Mucosa of descending colon (tissue), 3 donors: ENCODE results near the gene SMIM12. TPM values are rescaled to one million over a fixed set of nuclear protein-coding genes. Genes with fewer than 3 reads are reported as not detected.

Experiments used
- ATAC-seq: fragments of 200-7000 bp; cut with Tn5 transposase; one replicate; pipeline ENCODE4 v1.9.1; 2020; ENCODE audit warnings: mild to moderate bottlenecking, moderate library complexity
- DNase-seq, 3 donors: peaks; one replicate each; pipeline ENCODE4 v3.0.0-alpha.2; 2020
- H3K36me3 ChIP-seq: fragments of 200-600 bp; one replicate; pipeline ENCODE4 v1.8.0; 2021; ENCODE audit warnings: low read depth, mild to moderate bottlenecking
- H3K4me1 ChIP-seq: fragments of 200-600 bp; one replicate; pipeline ENCODE4 v1.8.0; 2021; ENCODE audit warnings: low read depth, mild to moderate bottlenecking
- H3K4me3 ChIP-seq: fragments of 200-600 bp; one replicate; pipeline ENCODE4 v1.8.0; 2021; ENCODE audit warnings: mild to moderate bottlenecking
- H3K9me3 ChIP-seq: fragments of 200-600 bp; one replicate; pipeline ENCODE4 v1.8.0; 2021; ENCODE audit warnings: mild to moderate bottlenecking
- CTCF ChIP-seq: fragments of 200-600 bp; IDR thresholded peaks from one replicate; pipeline ENCODE4 v1.8.0; 2022; ENCODE audit warnings: antibody characterized with exemption, mild to moderate bottlenecking
- intact Hi-C, 2 donors: fragments of 100-400 bp; cut with DNase I in 1 of 2; cut with micrococcal nuclease in 1 of 2; formaldehyde crosslinking; loops; one replicate each; pipeline versions ENCODE4 v1.11.0 to v1.11.1; 2022; cut with DNase I, micrococcal nuclease
- total RNA-seq, 3 donors: library from RNA; stranded (reverse); fragmentation: NEBNext Ultra II Directional in 2 of 3; extraction: Animal tissue kit (Norgen Biotek cat#: 25700) in 2 of 3; gene quantifications; one replicate each; pipeline versions ENCODE4 v1.2.1 to v1.2.4, GENCODE V29; 2021 to 2023
- donor health status: DM: no; HTN: no; CAD: no; lungs with moderate emphysema.
- donor health status: DM: no; HTN: no; CAD: no.
- donor health status: DM: no; HTN: yes; CAD: no.

Gene SMIM12
- total RNA-seq, 3 donors from 2014 or later, result 50.8 to 53.8 (median 51.8) TPM

- H3K4me1 ChIP-seq, result peaks cover 5% of the 10 kb centered on the region
- intact Hi-C loops, result no loop called here
- H3K9me3 ChIP-seq, result no peaks in the 10 kb centered on the region
- TF ChIP-seq CTCF, result no peak
- no peak overlapping the region for H3K4me3 ChIP-seq
- peak; percentile 91 for ATAC-seq
- peak; percentile 56 to 74 (median 73) for DNase-seq
- no peaks in the 10 kb centered on the region for H3K36me3 ChIP-seq
Measured at GRCh38 chr1:34885405-34886247, 26.1 kb upstream of the SMIM12 start.

GRCh38 chr1:34884961-34885360 is 25.4 kb upstream of the SMIM12 start:
- no peak for TF ChIP-seq CTCF
- Histone ChIP-seq H3K4me1 (peaks cover 5% of the 10 kb centered on the region), H3K36me3 (no peaks in the 10 kb centered on the region), H3K9me3 (no peaks in the 10 kb centered on the region), H3K4me3 (no peak overlapping the region)
- ATAC-seq (peak; percentile 42), DNase-seq (no peak)
- intact Hi-C loops, result no loop called here

GRCh38 chr1:34884536-34884935 is 25.0 kb upstream of the SMIM12 start:
- Histone ChIP-seq H3K4me1 (peaks cover 5% of the 10 kb centered on the region), H3K36me3 (no peaks in the 10 kb centered on the region), H3K4me3 (no peak overlapping the region), H3K9me3 (no peaks in the 10 kb centered on the region)
- ATAC-seq (no peak), DNase-seq (no peak)
- intact Hi-C loops, result no loop called here
- no peak for TF ChIP-seq CTCF

- DNase-seq (no peak), ATAC-seq (no peak)
- Histone ChIP-seq H3K4me3 (no peak overlapping the region), H3K4me1 (no peaks in the 10 kb centered on the region), H3K36me3 (no peaks in the 10 kb centered on the region), H3K9me3 (no peaks in the 10 kb centered on the region)
- intact Hi-C loops, result no loop called here
- TF ChIP-seq CTCF, result no peak
Measured at GRCh38 chr1:34879230-34879629, 19.7 kb upstream of the SMIM12 start.

GRCh38 chr1:34876406-34876805 is 16.9 kb upstream of the SMIM12 start:
- intact Hi-C loops, result no loop called here
- DNase-seq (no peak), ATAC-seq (no peak)
- Histone ChIP-seq H3K4me1 (no peaks in the 10 kb centered on the region), H3K36me3 (no peaks in the 10 kb centered on the region), H3K9me3 (no peaks in the 10 kb centered on the region), H3K4me3 (no peak overlapping the region)
- TF ChIP-seq CTCF, result no peak
